ENCODE data around the gene CCDC9B.

DNA sequence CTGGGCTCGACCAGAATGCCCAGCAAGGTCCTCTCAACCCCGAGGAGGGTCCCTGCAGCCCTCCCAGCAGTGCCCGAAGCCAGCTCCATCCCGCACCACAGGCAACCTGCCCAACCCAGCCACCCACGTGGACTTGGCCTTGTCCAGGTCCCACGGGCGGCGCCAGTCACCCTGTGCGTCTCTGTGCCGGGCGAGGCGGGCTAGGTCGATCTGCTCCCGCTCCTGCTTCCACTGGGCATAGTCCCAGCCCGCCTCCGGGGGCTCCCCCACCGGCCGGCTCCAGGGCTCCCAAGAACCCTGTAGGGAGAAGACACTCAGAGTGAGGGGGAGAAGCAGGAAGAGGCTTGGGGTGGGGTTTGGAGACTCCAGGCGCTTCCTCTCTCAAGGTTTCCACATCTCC, 3.1 kb downstream of the CCDC9B start:
- TF ChIP-seq EP300 (IDR thresholded peaks at IDR 0.05) (no peak), REST (IDR thresholded peaks at IDR 0.05) (no peak), USF2 (IDR thresholded peaks at IDR 0.05) (no peak), CHD2 (IDR thresholded peaks at IDR 0.05; ENCODE audit: low read length, partially characterized antibody) (no peak), NPAS2 (CRISPR knock-in tag; IDR thresholded peaks at IDR 0.05; ENCODE audit: borderline replicate concordance) (no peak), RFX5 (IDR thresholded peaks at IDR 0.05) (no peak), NR3C1 (IDR thresholded peaks at IDR 0.05) (no peak), RNF2 (IDR thresholded peaks at IDR 0.05; ENCODE audit: borderline replicate concordance, low read depth) (no peak), POLR2A (IDR thresholded peaks at IDR 0.05; ENCODE audit: low read length) (no peak), KDM5A (IDR thresholded peaks at IDR 0.05) (no peak), JUN (IDR thresholded peaks at IDR 0.05) (no peak)
- TF ChIP-seq, protein P1, sequence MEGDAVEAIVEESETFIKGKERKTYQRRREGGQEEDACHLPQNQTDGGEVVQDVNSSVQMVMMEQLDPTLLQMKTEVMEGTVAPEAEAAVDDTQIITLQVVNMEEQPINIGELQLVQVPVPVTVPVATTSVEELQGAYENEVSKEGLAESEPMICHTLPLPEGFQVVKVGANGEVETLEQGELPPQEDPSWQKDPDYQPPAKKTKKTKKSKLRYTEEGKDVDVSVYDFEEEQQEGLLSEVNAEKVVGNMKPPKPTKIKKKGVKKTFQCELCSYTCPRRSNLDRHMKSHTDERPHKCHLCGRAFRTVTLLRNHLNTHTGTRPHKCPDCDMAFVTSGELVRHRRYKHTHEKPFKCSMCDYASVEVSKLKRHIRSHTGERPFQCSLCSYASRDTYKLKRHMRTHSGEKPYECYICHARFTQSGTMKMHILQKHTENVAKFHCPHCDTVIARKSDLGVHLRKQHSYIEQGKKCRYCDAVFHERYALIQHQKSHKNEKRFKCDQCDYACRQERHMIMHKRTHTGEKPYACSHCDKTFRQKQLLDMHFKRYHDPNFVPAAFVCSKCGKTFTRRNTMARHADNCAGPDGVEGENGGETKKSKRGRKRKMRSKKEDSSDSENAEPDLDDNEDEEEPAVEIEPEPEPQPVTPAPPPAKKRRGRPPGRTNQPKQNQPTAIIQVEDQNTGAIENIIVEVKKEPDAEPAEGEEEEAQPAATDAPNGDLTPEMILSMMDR (IDR thresholded peaks at IDR 0.05): no peak
